Glutamatergic neuron (in vitro differentiated cells): Measurements from ENCODE around the gene CABS1. TPM values are rescaled to one million over a fixed set of nuclear protein-coding genes. Genes with fewer than 3 reads are reported as not detected.

Experiments
- DNase-seq: peaks from one replicate; pipeline ENCODE4 v3.0.0; 2022
- H3K27ac Mint-ChIP-seq: one replicate; pipeline ENCODE4 v1.8.0; 2020; ENCODE audit warnings: mild to moderate bottlenecking, mixed read lengths, inconsistent platforms; ENCODE audit not compliant: unreplicated experiment
- H3K27me3 Mint-ChIP-seq: one replicate; pipeline ENCODE4 v1.8.0; 2020; ENCODE audit warnings: mild to moderate bottlenecking, moderate library complexity, mixed read lengths, inconsistent platforms; ENCODE audit not compliant: unreplicated experiment
- H3K36me3 Mint-ChIP-seq: one replicate; pipeline ENCODE4 v1.8.0; 2020; ENCODE audit warnings: mild to moderate bottlenecking, mixed read lengths, inconsistent platforms; ENCODE audit not compliant: unreplicated experiment
- H3K4me1 Mint-ChIP-seq: one replicate; pipeline ENCODE4 v1.8.0; 2020; ENCODE audit warnings: mild to moderate bottlenecking, low read depth, mixed read lengths, inconsistent platforms; ENCODE audit not compliant: unreplicated experiment
- H3K4me3 Mint-ChIP-seq: one replicate; pipeline ENCODE4 v1.8.0; 2020; ENCODE audit warnings: mild to moderate bottlenecking, mixed read lengths, inconsistent platforms; ENCODE audit not compliant: unreplicated experiment
- H3K9me3 Mint-ChIP-seq: one replicate; pipeline ENCODE4 v1.8.0; 2020; ENCODE audit warnings: mild to moderate bottlenecking, moderate library complexity, mixed read lengths, inconsistent platforms; ENCODE audit not compliant: unreplicated experiment
- total RNA-seq: library from RNA; stranded (reverse); fragmentation: NEBNext Ultra II Directional; extraction: Animal tissue kit (Norgen Biotek cat#: 25700); gene quantifications from one replicate; pipeline ENCODE4 v1.2.1, GENCODE V29; 2021; ENCODE audit not compliant: unreplicated experiment
- TF ChIP-seq, protein P1 (sequence below): fragments of 200-600 bp; sonication (generic); IDR thresholded peaks from one replicate; pipeline ENCODE4 v1.5.0; 2021; ENCODE audit not compliant: partially characterized antibody, unreplicated experiment

Gene CABS1
- total RNA-seq, 1 donor from 2014 or later = not detected

DNA sequence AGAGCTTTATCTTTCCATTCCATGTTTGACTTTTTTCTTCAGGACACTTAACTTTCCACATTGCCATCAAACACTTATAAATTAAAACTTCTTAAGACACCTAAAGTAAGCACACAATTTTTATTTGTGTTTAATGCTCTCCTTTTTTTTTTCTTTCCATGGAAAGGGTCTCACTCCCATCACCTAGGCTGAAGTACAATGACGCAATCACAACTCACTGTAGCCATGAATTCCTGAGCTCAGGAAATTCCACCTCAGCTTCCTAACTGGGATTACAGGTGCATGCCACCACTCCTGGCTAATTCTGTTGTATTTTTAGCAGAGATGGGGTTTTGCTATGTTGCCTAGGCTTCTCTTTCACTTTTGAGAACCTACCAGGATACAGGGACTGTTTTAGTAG lies 33.0 kb downstream of the CABS1 start:
- DNase-seq = no peak
- no peaks in the 10 kb centered on the region for H3K9me3 Mint-ChIP-seq
- H3K27ac Mint-ChIP-seq = no peak overlapping the region
- no peaks in the 10 kb centered on the region for H3K27me3 Mint-ChIP-seq
- TF ChIP-seq, protein P1, sequence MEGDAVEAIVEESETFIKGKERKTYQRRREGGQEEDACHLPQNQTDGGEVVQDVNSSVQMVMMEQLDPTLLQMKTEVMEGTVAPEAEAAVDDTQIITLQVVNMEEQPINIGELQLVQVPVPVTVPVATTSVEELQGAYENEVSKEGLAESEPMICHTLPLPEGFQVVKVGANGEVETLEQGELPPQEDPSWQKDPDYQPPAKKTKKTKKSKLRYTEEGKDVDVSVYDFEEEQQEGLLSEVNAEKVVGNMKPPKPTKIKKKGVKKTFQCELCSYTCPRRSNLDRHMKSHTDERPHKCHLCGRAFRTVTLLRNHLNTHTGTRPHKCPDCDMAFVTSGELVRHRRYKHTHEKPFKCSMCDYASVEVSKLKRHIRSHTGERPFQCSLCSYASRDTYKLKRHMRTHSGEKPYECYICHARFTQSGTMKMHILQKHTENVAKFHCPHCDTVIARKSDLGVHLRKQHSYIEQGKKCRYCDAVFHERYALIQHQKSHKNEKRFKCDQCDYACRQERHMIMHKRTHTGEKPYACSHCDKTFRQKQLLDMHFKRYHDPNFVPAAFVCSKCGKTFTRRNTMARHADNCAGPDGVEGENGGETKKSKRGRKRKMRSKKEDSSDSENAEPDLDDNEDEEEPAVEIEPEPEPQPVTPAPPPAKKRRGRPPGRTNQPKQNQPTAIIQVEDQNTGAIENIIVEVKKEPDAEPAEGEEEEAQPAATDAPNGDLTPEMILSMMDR = no peak
- H3K4me3 Mint-ChIP-seq = no peak overlapping the region
- H3K4me1 Mint-ChIP-seq = no peaks in the 10 kb centered on the region
- no peaks in the 10 kb centered on the region for H3K36me3 Mint-ChIP-seq

DNA sequence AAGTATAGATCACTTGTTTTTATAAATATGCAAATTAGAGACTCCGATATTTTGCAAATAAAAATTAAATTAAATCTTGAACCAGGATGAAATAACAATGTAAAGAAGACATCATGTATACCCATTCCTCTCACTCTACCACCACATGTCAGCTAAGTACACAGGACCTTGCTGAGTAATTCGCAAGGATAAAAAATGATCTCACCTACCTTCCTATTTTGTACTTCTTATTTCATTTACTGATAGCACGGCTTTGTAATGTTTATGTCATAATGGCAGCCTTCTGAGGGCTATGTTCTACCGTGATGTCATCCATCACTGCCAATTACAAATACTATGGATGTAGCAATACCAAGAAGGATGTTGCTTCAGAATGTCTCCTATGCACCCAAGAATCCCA lies 37.2 kb downstream of the CABS1 start:
- DNase-seq = no peak
- no peak overlapping the region for H3K27ac Mint-ChIP-seq
- H3K4me1 Mint-ChIP-seq = no peaks in the 10 kb centered on the region
- no peaks in the 10 kb centered on the region for H3K9me3 Mint-ChIP-seq
- no peaks in the 10 kb centered on the region for H3K36me3 Mint-ChIP-seq
- H3K27me3 Mint-ChIP-seq = peaks cover 2% of the 10 kb centered on the region
- TF ChIP-seq, protein P1 = no peak
- H3K4me3 Mint-ChIP-seq = no peak overlapping the region

DNA sequence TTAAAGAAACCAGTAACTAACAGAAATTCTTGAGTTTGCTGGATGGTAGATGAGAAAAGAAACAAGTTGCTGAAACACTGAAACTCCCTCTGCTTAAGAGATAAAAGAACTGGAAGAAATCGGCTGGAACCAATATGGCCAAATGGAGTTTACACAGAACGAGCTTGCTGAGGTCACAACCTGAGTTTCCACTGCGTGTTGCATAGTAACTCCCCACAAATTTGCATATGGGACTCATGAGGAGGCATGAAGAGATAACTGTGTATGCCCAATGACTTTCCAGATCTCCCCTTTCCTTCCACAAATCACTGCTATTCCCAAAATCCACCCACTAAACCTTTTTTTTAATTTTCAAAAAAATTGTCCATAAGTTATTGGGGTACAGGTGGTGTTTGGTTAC lies 38.0 kb downstream of the CABS1 start:
- Mint-ChIP-seq H3K27me3 (peaks cover 2% of the 10 kb centered on the region), H3K9me3 (no peaks in the 10 kb centered on the region), H3K4me1 (no peaks in the 10 kb centered on the region), H3K4me3 (no peak overlapping the region), H3K36me3 (no peaks in the 10 kb centered on the region), H3K27ac (no peak overlapping the region)
- TF ChIP-seq, protein P1 = no peak
- no peak for DNase-seq

DNA sequence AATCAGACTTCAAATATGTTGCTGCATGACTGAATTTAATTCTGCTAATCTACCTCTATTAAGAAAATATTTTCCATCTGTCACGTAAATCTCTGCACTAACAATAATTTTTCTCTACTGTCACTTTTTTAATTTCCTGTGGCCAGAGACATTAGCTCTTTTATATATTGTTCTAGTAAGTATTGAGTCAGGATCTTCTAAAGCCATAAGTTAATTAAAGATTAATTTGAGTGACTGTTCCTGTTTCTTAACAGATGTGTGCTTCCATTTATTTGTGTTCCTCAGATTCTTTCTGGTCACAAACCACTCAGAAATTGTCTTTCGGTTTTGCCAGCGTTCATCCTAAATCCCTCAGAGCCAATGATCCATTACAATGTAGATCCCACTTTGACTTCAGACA lies 45.8 kb downstream of the CABS1 start:
- H3K27ac Mint-ChIP-seq = no peak overlapping the region
- no peaks in the 10 kb centered on the region for H3K9me3 Mint-ChIP-seq
- TF ChIP-seq, protein P1 = no peak
- no peaks in the 10 kb centered on the region for H3K36me3 Mint-ChIP-seq
- H3K27me3 Mint-ChIP-seq = no peaks in the 10 kb centered on the region
- H3K4me3 Mint-ChIP-seq = no peak overlapping the region
- DNase-seq = no peak
- no peaks in the 10 kb centered on the region for H3K4me1 Mint-ChIP-seq

DNA sequence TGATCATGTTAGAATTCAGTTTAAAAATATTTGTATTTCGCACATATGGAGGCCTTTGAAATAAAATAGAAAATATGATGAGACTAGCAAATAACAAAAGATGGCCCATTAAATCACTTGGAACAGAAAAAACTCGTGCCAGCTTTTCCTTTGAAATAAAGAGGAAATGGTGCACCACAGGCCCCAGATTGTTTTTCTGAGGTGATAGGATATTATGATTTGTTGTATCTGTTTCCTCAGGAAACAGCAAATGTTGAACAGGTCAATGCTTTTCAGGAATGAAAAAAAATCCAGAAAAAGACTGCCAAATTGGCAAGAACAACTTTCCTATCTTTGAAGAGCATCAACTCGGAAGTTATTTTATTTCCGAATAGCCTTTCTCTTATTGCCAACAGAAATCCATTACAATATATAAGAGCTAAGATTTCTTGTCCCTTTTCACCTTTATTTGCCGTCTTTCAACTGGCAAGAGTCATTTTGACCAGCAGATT lies 48.0 kb downstream of the CABS1 start, which contains the start of gene SMR3B:
Gene SMR3B, plus strand, starts transcription at position 441 of the 491 bp plus-strand sequence. CDS start 1,380 bp downstream, outside the sequence.
- DNase-seq = no peak
- no peak within 1 kb of the TSS for H3K27ac Mint-ChIP-seq
- no peak within 1 kb of the TSS for H3K4me3 Mint-ChIP-seq
- no peaks in the 10 kb centered on the region for H3K27me3 Mint-ChIP-seq
- TF ChIP-seq, protein P1 = no peak
- no peaks in the 10 kb centered on the region for H3K4me1 Mint-ChIP-seq
- no peaks in the 10 kb centered on the region for H3K9me3 Mint-ChIP-seq
- H3K36me3 Mint-ChIP-seq = no peaks in the 10 kb centered on the region

Other genes starting within 250 kb of the CABS1 start
- not detected for gene PRR27, start 180.7 kb upstream of the CABS1 start, total RNA-seq
- gene ODAM, start 139.3 kb upstream of the CABS1 start, total RNA-seq = not detected
- gene FDCSP, start 108.9 kb upstream of the CABS1 start, total RNA-seq = not detected
- not detected for gene CSN3, start 92.4 kb upstream of the CABS1 start, total RNA-seq
- not detected for gene SMR3A, start 25.8 kb downstream of the CABS1 start, total RNA-seq
- gene SMR3B, start 48.1 kb downstream of the CABS1 start, total RNA-seq = not detected
- not detected for gene OPRPN, start 63.0 kb downstream of the CABS1 start, total RNA-seq
- not detected for gene MUC7, start 137.2 kb downstream of the CABS1 start, total RNA-seq
- not detected for gene AMTN, start 183.6 kb downstream of the CABS1 start, total RNA-seq